Sigmoid colon (tissue), 7 donors: ENCODE data around the gene SENP3. TPM values are rescaled to one million over a fixed set of nuclear protein-coding genes. Genes with fewer than 3 reads are reported as not detected.

Experiments
- DNase-seq: peaks from one replicate; pipeline ENCODE4 v3.0.0-alpha.2; 2019
- H3K27ac ChIP-seq, 4 donors: fragments of 200-600 bp; sonication (generic); one replicate each; pipeline ENCODE4 v1.5.1; 2016 to 2019; ENCODE audit warnings: mild to moderate bottlenecking in 1 of 4
- H3K27me3 ChIP-seq, 3 donors: fragments of 200-600 bp; sonication (generic); one replicate each; pipeline ENCODE4 v1.5.1; 2019; ENCODE audit warnings: mild to moderate bottlenecking in 1 of 3
- H3K36me3 ChIP-seq, 4 donors: fragments of 200-600 bp; sonication (generic); one replicate each; pipeline ENCODE4 v1.5.1; 2016 to 2019
- H3K4me1 ChIP-seq, 4 donors: fragments of 200-600 bp; sonication (generic); one replicate each; pipeline ENCODE4 v1.5.1; 2017 to 2019
- H3K4me3 ChIP-seq, 4 donors: fragments of 200-600 bp; sonication (generic); one replicate each; pipeline ENCODE4 v1.5.1; 2017 to 2019; ENCODE audit warnings: mild to moderate bottlenecking in 2 of 4, moderate library complexity in 1 of 4
- H3K9me3 ChIP-seq, 4 donors: fragments of 200-600 bp in 3 of 4; sonication (generic) in 3 of 4; one replicate each; pipeline versions ENCODE4 v1.5.1 to v1.6.1; 2013 to 2019
- EP300 ChIP-seq, 4 donors: sonication (generic); formaldehyde crosslinking; IDR thresholded peaks; one replicate each; pipeline ENCODE4 v1.6.1; 2017; ENCODE audit warnings: antibody characterized with exemption in 4 of 4
- POLR2A ChIP-seq, 2 donors: fragments of 450-650 bp; IDR thresholded peaks; one replicate each; pipeline ENCODE4 v1.6.1; 2016; ENCODE audit warnings: antibody characterized with exemption in 2 of 2, mild to moderate bottlenecking in 2 of 2, moderate library complexity in 2 of 2
- POLR2AphosphoS5 ChIP-seq, 4 donors: sonication (generic); formaldehyde crosslinking; IDR thresholded peaks; one replicate each; pipeline ENCODE4 v1.6.1; 2017; ENCODE audit warnings: antibody characterized with exemption in 4 of 4
- WGBS, 2 donors: extraction: QIAGEN DNeasy Blood & Tissue Kit; methylation state at CpG; one replicate each; pipeline ENCODE4 v1.1.7; 2013; 5-methylcytosine and 5-hydroxymethylcytosine counted together
- intact Hi-C: fragments of 100-400 bp; cut with DNase I; formaldehyde crosslinking; loops from one replicate; pipeline ENCODE4 v1.15.1; 2023
- polyA plus RNA-seq, 3 donors: library from polyadenylated mRNA; stranded (reverse); fragments of 200-250 nt; gene quantifications; one replicate each; pipeline ENCODE4 v1.2.3, GENCODE V29; 2013
- total RNA-seq, 4 donors: library from RNA; depleted of rRNA; stranded (reverse); fragments of >200 nt; gene quantifications; one replicate each; pipeline ENCODE4 v1.1.0, GENCODE V29; 2016
- TF ChIP-seq, protein P1 (sequence below), 4 experiments: fragments of 450-650 bp in 3 of 4; fragments of 200-600 bp in 1 of 4; IDR thresholded peaks; one replicate each; pipeline ENCODE4 v1.5.1; 2016 to 2019; ENCODE audit warnings: antibody characterized with exemption in 4 of 4, mild to moderate bottlenecking in 3 of 4, moderate library complexity in 2 of 4
- donor health status: healthy with polysubstance abuse.
- donor health status: Bipolar disorder and iron deficiency.
- donor health status: healthy.

The SENP3 gene
- total and polyA plus RNA-seq, 7 donors, result 28.2 to 91.1 (median 73.5) TPM

DNA sequence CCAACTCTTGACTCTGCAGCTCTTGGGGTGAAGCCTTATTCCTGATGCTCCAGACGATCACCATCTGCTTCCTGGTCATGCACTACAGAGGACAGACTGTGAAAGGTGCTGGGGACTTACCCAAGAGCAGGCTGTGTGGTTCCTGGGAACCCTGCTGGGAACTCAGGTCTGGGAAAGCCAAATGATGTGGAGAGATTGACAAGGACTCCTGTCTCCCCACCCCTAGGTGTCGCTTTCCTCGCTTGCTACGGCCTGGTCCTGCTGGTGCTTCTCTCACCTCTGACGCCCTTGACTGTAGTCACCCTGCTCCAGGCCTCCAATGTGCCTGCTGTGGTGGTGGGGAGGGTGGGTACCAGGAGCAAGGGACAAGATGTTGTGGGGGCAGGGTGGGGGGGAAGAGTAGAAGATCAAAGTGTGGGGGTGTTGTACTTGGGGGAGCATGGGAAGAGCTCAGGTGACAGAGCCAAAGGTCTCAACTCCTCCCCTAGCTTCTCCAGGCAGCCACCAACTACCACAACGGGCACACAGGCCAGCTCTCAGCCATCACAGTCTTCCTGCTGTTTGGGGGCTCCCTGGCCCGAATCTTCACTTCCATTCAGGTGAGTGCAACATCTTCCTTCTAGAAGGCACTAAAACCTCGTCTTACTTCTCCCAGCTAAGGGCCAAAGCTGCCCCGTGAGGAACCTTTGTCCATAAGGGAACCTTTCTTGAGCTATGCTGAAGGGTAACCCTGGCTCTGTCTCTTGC, 25.1 kb downstream of the SENP3 start:
- Histone ChIP-seq H3K4me1 (peaks cover 0 to 64% (median 57%) of the 10 kb centered on the region in 4 donors), H3K4me3 (no peak overlapping the region), H3K36me3 (peaks cover 1 to 21% (median 10%) of the 10 kb centered on the region in 4 donors), H3K9me3 (no peaks in the 10 kb centered on the region), H3K27me3 (no peaks in the 10 kb centered on the region), H3K27ac (peak overlapping the region; percentile 82 to 90 (median 86))
- intact Hi-C loops, result loop anchor here (10.0 kb wide), 1 partner anchor 268 kb away; the partner anchor contains the start of genes CYB5D1, NAA38 and TMEM88
- 46 to 71% methylated on average over 9 of the region's 9 CpGs for WGBS, 2 donors
- no peak for DNase-seq
- TF ChIP-seq POLR2A (IDR thresholded peaks at IDR 0.05), result no peak
- no peak for TF ChIP-seq EP300 (IDR thresholded peaks at IDR 0.05)
- TF ChIP-seq, protein P1, sequence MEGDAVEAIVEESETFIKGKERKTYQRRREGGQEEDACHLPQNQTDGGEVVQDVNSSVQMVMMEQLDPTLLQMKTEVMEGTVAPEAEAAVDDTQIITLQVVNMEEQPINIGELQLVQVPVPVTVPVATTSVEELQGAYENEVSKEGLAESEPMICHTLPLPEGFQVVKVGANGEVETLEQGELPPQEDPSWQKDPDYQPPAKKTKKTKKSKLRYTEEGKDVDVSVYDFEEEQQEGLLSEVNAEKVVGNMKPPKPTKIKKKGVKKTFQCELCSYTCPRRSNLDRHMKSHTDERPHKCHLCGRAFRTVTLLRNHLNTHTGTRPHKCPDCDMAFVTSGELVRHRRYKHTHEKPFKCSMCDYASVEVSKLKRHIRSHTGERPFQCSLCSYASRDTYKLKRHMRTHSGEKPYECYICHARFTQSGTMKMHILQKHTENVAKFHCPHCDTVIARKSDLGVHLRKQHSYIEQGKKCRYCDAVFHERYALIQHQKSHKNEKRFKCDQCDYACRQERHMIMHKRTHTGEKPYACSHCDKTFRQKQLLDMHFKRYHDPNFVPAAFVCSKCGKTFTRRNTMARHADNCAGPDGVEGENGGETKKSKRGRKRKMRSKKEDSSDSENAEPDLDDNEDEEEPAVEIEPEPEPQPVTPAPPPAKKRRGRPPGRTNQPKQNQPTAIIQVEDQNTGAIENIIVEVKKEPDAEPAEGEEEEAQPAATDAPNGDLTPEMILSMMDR (IDR thresholded peaks at IDR 0.05), result no peak
- no peak for TF ChIP-seq POLR2AphosphoS5 (IDR thresholded peaks at IDR 0.05)

DNA sequence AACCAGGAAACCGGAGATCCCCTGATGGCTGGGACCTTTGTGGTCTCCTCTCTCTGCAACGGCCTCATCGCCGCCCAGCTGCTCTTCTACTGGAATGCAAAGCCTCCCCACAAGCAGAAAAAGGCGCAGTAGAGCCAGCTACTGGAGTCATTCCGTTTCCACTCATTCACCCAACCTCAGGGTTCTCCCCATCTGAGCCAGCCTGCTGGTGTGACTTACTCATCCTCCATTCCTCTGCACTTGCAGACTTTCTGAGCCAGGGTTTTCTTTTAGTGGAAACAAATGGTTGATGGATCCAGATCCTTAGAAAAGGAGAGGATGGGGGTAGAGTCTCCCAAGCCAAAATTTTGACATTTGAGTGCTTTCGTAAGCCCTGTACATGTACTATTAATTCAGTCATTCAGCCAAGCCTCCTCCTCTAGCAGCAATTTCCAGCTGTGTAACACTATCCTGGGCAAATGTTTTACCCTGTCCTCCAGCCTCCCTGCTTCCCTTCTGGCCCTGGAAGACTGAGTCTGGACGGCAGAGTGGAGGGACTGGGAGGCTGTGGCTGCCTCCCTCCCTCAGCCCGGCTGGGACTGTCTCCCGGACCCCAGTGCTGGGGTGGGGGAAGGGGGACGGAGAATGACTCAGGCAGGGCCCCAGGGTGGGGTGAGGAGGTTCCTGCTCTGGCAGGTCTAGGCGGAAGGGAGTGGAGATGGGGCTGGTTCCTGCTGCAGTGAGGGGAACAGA, 25.9 kb downstream of the SENP3 start:
- Histone ChIP-seq H3K4me3 (no peak overlapping the region), H3K36me3 (peaks cover 9 to 28% (median 17%) of the 10 kb centered on the region in 4 donors), H3K4me1 (peaks cover 0 to 56% (median 50%) of the 10 kb centered on the region in 4 donors), H3K27ac (peak overlapping the region; percentile 82 to 90 (median 86)), H3K27me3 (no peaks in the 10 kb centered on the region), H3K9me3 (no peaks in the 10 kb centered on the region)
- TF ChIP-seq POLR2A (IDR thresholded peaks at IDR 0.05) (no peak), POLR2AphosphoS5 (IDR thresholded peaks at IDR 0.05) (no peak), EP300 (IDR thresholded peaks at IDR 0.05) (no peak)
- TF ChIP-seq, protein P1 (IDR thresholded peaks at IDR 0.05), result no peak
- 81 to 83% methylated on average over 12 of the region's 12 CpGs for WGBS, 2 donors
- intact Hi-C loops, result loop anchor here (2.0 to 10.0 kb wide), 3 partner anchors 73 to 267 kb away; partner anchors contain the start of genes CYB5D1, KCTD11, NAA38 and TMEM88
- DNase-seq, result peak; percentile 80

DNA sequence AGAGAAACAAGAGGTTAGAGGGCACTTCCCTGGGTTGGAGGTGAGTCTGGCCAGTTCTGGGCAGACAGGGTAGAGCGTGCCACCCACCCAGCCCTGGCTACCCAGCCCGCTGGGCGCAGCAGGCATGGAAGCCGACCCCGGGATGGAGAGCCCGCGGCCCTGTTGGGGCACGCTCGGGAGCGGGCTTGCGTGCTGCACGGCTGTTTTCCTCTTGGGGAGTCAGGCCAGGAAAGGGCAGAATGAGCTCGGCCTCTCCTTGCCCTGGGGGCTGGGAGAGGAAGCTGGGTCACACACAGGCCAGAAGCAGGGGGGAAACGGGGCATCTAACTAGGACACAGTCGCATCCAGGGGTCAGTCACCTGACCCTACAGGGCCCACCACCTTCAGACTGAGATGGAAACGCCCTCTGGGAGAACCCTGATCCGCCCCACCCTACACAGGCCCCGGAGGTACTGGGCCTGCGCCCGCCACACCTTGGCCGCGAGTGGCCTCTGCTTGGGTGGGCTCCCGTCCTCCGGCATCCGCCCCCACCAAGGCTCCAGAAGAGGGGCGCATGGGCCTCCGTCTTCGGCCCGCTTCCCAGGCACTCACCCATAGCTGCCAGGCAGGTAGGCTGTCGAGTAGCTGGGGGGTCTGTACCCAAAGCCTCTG, 27.0 kb downstream of the SENP3 start:
- peak overlapping the region; percentile 61 to 73 (median 69) for H3K4me3 ChIP-seq
- WGBS, 2 donors, result 81 to 87% methylated on average over 30 of the region's 30 CpGs
- no peak for DNase-seq
- peaks cover 19 to 39% (median 28%) of the 10 kb centered on the region in 4 donors for H3K36me3 ChIP-seq
- H3K9me3 ChIP-seq, result no peaks in the 10 kb centered on the region
- peaks cover 0 to 49% (median 42%) of the 10 kb centered on the region in 4 donors for H3K4me1 ChIP-seq
- intact Hi-C loops, result loop anchor here (2.0 to 10.0 kb wide), 3 partner anchors 74 to 266 kb away; partner anchors contain the start of genes CYB5D1, KCTD11, NAA38 and TMEM88
- TF ChIP-seq EP300 (IDR thresholded peaks at IDR 0.05) (no peak), POLR2AphosphoS5 (IDR thresholded peaks at IDR 0.05) (no peak), POLR2A (IDR thresholded peaks at IDR 0.05) (no peak)
- TF ChIP-seq, protein P1 (IDR thresholded peaks at IDR 0.05), result no peak
- H3K27ac ChIP-seq, result peak overlapping the region; percentile 82 to 90 (median 86)
- H3K27me3 ChIP-seq, result no peaks in the 10 kb centered on the region

DNA sequence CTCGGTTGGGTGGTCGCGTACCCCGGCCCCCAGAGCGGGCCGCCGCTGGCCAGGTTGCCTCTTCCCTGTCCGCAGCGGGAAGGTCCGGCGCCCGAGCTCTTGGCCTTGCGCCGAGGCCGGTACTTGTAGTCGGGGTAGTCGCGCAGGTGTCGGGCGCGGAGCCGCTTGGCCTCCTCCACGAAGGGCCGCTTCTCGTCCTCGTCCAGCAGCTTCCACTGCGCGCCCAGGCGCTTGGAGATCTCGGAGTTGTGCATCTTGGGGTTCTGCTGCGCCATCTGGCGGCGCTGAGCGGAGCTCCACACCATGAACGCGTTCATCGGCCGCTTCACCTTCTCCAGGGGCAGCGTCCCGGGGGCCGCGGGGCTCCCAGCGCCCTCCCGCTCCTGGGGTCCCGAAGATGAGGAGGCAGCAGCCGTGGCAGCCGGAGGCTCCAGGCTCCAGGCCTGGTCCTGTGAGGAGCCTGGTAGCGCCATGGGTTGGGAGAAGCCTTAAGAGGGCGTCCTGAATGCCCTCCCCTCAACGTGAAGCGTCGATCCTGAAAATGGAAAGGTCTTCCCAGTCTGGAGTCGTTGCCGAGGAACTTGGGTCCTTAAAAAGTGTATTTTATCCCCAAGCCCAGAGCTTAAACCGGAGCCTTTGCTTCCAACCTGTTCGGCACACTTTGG, 27.6 kb downstream of the SENP3 start:
- H3K27ac ChIP-seq, result peak overlapping the region; percentile 82 to 90 (median 86)
- peaks cover 0 to 46% (median 39%) of the 10 kb centered on the region in 4 donors for H3K4me1 ChIP-seq
- TF ChIP-seq POLR2AphosphoS5 (IDR thresholded peaks at IDR 0.05), result peak; percentile 15 to 75 (median 62)
- peak in 1 of 2 donors; percentile 13 for TF ChIP-seq POLR2A (IDR thresholded peaks at IDR 0.05)
- no peak for TF ChIP-seq EP300 (IDR thresholded peaks at IDR 0.05)
- TF ChIP-seq, protein P1 (IDR thresholded peaks at IDR 0.05), result peak; percentile 72 to 89 (median 88)

More for the DNA sequence above, 27.6 kb downstream of the SENP3 start:
- WGBS, 2 donors, result 33 to 36% methylated on average over 56 of the region's 56 CpGs
- intact Hi-C loops, result loop anchor here (2.0 to 10.0 kb wide), 3 partner anchors 75 to 265 kb away; partner anchors contain the start of genes CYB5D1, KCTD11, NAA38 and TMEM88
- H3K27me3 ChIP-seq, result no peaks in the 10 kb centered on the region
- H3K9me3 ChIP-seq, result no peaks in the 10 kb centered on the region
- DNase-seq, result peak; percentile 94
- peak overlapping the region; percentile 61 to 73 (median 69) for H3K4me3 ChIP-seq
- H3K36me3 ChIP-seq, result peaks cover 26 to 46% (median 35%) of the 10 kb centered on the region in 4 donors
